ENCODE data around the gene NDE1.

DNA sequence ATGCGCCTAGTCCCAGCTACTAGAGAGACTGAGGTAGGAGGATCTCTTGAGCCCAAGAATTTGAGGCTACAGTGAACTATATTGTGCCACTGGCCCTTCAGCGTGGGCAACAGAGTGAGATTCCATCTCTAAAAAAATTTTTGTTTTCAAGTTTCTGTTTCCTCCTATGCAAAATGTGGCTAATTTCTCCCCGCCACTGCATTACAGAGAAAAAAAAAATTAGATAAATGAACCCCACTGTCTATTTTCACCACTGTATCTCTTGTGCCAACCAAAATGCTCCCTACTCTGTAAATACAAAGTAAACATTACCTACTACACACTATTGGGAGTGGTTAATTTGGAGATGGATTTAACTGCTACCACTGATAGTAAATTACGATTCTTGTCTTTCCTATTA, 9.1 kb upstream of the NDE1 start:
- TF ChIP-seq POLR2AphosphoS5 (IDR thresholded peaks at IDR 0.05; ENCODE audit: low read depth, low read length) (no peak), POLR2A (IDR thresholded peaks at IDR 0.05; ENCODE audit: low read depth, low read length) (no peak)

All from GM12892 (cell line).